ENCODE results near the gene SURF1.
"Not testable (repeated sequence)": the region's sequence is repeated elsewhere in the genome, so short reads cannot be mapped to it uniquely, and the experiment has no call there.

SURF1 gene

GRCh38 chr9:133322701-133323100, 33.6 kb downstream of the SURF1 start:
- no peak for DNase-seq (ENCODE audit: low read depth, low spot score)
- TF ChIP-seq POLR2AphosphoS5 (IDR thresholded peaks at IDR 0.05; ENCODE audit: borderline replicate concordance, low read depth, low read length) (no peak), FOXP2 (optimal IDR thresholded peaks at IDR 0.05; ENCODE audit: control extremely low read depth, extremely low read length, insufficient read depth) (no peak), EZH2 (IDR thresholded peaks at IDR 0.05) (no peak)
- H3K36me3 ChIP-seq (ENCODE audit: insufficient read depth, low read length) = no peaks in the 10 kb centered on the region
- H3K4me3 ChIP-seq = no peak overlapping the region
- H3K9me3 ChIP-seq (ENCODE audit: low read depth, low read length) = no peaks in the 10 kb centered on the region
- H3K9ac ChIP-seq (ENCODE audit: insufficient read length) = no peak overlapping the region
- H3K27ac ChIP-seq = no peak overlapping the region

GRCh38 chr9:133321411-133321935, 34.8 kb downstream of the SURF1 start:
- no peak overlapping the region for H3K9ac ChIP-seq (ENCODE audit: insufficient read length)
- H3K4me3 ChIP-seq = no peak overlapping the region
- no peak for TF ChIP-seq EZH2 (IDR thresholded peaks at IDR 0.05)
- TF ChIP-seq FOXP2 (optimal IDR thresholded peaks at IDR 0.05; ENCODE audit: control extremely low read depth, extremely low read length, insufficient read depth) = no peak
- no peaks in the 10 kb centered on the region for H3K9me3 ChIP-seq (ENCODE audit: low read depth, low read length)
- H3K36me3 ChIP-seq (ENCODE audit: insufficient read depth, low read length) = no peaks in the 10 kb centered on the region
- no peak for DNase-seq (ENCODE audit: low read depth, low spot score)
- no peak overlapping the region for H3K27ac ChIP-seq

DNA sequence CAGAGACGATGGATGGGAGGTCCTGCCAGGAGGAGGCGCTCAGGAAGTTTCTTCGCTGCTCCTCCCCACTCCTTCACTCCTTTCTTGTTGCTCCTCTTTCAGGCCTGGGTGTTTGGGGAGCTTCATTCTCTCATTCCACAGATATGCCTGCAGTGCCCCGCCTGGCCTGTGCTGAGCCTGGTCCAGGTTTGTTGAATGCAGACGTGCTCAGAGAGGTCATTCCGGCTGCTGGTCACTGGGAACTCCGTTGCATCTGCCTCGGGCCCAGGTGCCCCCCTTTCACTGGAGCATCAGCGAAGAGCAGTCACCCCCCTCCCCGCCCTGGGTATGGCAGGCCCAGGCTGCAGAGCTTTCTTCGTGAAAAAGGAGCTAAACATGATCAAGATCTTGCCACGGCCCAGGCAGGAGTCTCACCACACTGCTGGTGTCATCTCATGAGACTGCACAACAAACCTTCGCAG, 35.8 kb downstream of the SURF1 start:
- TF ChIP-seq POLR2AphosphoS5 (IDR thresholded peaks at IDR 0.05; ENCODE audit: borderline replicate concordance, low read depth, low read length) (no peak), FOXP2 (optimal IDR thresholded peaks at IDR 0.05; ENCODE audit: control extremely low read depth, extremely low read length, insufficient read depth) (no peak), EZH2 (IDR thresholded peaks at IDR 0.05) (no peak)
- H3K9ac ChIP-seq (ENCODE audit: insufficient read length) = no peak overlapping the region
- H3K36me3 ChIP-seq (ENCODE audit: insufficient read depth, low read length) = no peaks in the 10 kb centered on the region
- DNase-seq (ENCODE audit: low read depth, low spot score) = no peak
- no peak overlapping the region for H3K4me3 ChIP-seq
- H3K27ac ChIP-seq = no peak overlapping the region
- H3K9me3 ChIP-seq (ENCODE audit: low read depth, low read length) = no peaks in the 10 kb centered on the region

GRCh38 chr9:133317551-133317950, 38.7 kb downstream of the SURF1 start:
- not testable (repeated sequence) for H3K27ac ChIP-seq; H3K36me3 ChIP-seq (ENCODE audit: insufficient read depth, low read length); DNase-seq (ENCODE audit: low read depth, low spot score); H3K4me3 ChIP-seq; H3K9me3 ChIP-seq (ENCODE audit: low read depth, low read length); H3K9ac ChIP-seq (ENCODE audit: insufficient read length)

DNA sequence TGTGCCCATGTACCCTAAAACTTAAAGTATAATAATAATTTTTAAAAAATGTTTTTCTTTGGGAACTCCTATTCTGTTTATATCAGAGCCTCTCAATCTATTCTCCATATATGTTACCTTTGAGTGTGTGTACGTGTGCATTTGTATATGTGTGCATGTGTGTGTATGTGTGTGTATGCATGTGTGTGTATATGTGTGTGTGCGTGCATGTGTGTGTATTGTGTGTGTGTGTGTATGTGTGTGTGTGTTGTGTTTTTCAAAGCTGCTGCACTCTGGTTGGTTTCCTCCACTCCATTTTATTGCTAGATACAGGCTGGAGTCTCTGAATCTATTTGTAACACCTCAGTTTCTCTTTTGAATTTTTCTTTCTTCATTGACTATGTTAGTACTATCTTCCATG, 40.3 kb downstream of the SURF1 start:
- TF ChIP-seq FOXP2 (optimal IDR thresholded peaks at IDR 0.05; ENCODE audit: control extremely low read depth, extremely low read length, insufficient read depth) (no peak), POLR2AphosphoS5 (IDR thresholded peaks at IDR 0.05; ENCODE audit: borderline replicate concordance, low read depth, low read length) (no peak)
- Histone ChIP-seq H3K36me3 (ENCODE audit: insufficient read depth, low read length) (no peaks in the 10 kb centered on the region), H3K4me3 (no peak overlapping the region), H3K9ac (ENCODE audit: insufficient read length) (no peak overlapping the region), H3K9me3 (ENCODE audit: low read depth, low read length) (no peaks in the 10 kb centered on the region), H3K27ac (no peak overlapping the region)
- DNase-seq (ENCODE audit: low read depth, low spot score) = no peak

DNA sequence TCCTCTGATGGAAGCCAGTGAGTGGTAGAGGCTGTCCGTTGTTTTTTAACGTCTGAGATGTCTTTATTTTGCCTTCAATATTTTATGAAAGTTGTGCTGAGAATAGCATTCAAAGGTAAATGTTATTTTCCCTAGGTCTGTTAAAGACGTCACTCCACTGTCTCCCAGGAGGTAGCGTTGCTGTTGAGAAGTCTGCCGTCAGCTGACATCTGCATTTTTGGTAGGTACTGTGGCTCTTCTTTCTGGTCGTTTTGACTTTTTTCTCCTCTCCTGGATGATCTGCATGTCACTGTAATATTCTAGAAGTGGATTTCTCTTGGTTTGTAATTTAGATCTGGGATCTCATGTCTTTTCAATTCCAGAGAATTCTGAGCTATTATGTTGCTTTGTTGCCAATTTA, 46.7 kb downstream of the SURF1 start:
- no peak for DNase-seq (ENCODE audit: low read depth, low spot score)
- H3K27ac ChIP-seq = no peak overlapping the region
- H3K9me3 ChIP-seq (ENCODE audit: low read depth, low read length) = no peaks in the 10 kb centered on the region
- no peaks in the 10 kb centered on the region for H3K36me3 ChIP-seq (ENCODE audit: insufficient read depth, low read length)
- no peak overlapping the region for H3K9ac ChIP-seq (ENCODE audit: insufficient read length)
- H3K4me3 ChIP-seq = no peak overlapping the region
- TF ChIP-seq FOXP2 (optimal IDR thresholded peaks at IDR 0.05; ENCODE audit: control extremely low read depth, extremely low read length, insufficient read depth) = no peak
- TF ChIP-seq POLR2AphosphoS5 (IDR thresholded peaks at IDR 0.05; ENCODE audit: borderline replicate concordance, low read depth, low read length) = no peak
- no peak for TF ChIP-seq EZH2 (IDR thresholded peaks at IDR 0.05)

DNA sequence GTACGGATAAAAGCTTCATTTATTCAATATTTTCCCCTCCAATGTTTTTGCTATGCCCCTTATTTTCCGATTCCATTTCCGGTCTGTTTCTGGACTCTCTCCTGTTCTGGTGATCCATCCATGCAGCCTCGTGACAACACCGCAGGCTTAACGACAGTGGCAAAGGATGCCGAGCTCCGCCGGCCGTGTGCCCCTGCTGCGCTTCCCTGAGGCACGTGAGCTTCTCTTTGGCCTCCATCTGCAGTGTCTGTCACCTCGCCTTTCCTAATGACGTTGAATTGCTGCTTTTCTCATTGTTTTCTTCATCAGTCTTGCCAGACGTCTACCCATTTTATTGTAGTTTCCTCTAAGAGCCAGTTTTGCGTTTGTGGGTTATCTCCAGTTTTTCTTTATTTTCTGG, 49.0 kb downstream of the SURF1 start:
- Histone ChIP-seq H3K36me3 (ENCODE audit: insufficient read depth, low read length) (no peaks in the 10 kb centered on the region), H3K27ac (no peak overlapping the region), H3K4me3 (no peak overlapping the region), H3K9ac (ENCODE audit: insufficient read length) (no peak overlapping the region), H3K9me3 (ENCODE audit: low read depth, low read length) (no peaks in the 10 kb centered on the region)
- no peak for TF ChIP-seq FOXP2 (optimal IDR thresholded peaks at IDR 0.05; ENCODE audit: control extremely low read depth, extremely low read length, insufficient read depth)
- TF ChIP-seq EZH2 (IDR thresholded peaks at IDR 0.05) = no peak
- TF ChIP-seq POLR2AphosphoS5 (IDR thresholded peaks at IDR 0.05; ENCODE audit: borderline replicate concordance, low read depth, low read length) = no peak
- no peak for DNase-seq (ENCODE audit: low read depth, low spot score)

DNA sequence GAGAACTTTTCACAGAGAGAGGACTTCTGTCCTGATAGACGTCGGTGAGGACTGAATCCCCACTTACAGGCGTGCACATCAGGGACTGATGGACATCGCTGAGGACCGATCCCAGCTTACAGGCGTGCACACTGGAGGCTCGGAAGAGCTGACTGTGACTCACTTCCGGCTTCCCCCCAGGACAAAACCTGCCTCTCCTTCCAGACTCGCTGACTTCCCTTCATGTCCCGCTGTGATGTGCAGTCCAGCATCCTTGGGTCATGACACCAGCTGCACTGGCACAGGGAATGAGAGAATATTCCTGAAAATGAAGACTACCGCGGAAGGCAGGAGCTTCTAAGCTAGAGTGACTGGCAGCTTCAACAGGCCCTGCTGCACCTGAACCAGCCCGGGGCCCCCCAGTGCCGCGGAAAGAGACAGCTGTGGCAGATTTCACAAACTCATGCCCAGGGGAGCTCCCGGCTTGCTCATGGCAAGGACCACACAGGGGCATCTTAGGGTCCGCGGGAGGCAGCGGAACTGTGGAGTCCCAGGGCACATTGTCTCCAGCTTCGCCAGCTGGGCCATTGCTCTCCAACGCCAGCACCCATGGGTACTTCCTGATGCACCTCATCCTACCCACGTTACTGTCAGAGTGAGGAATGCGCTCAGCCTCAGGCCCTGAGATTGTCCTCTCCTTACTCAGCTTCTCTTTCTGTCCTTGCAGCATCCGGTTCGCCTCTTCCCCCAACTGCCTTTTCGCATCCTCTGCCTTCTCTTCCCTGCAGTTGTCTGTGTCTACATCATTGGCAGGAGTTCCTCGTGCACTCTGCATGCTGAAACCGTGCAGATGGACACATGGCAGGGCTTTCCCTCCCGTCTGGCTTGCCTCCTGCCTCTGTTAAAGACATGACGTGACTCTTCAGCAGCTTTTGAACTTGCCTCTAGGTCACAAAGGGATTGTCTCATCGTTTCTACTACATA, 49.8 kb downstream of the SURF1 start:
- Histone ChIP-seq H3K9me3 (ENCODE audit: low read depth, low read length) (no peaks in the 10 kb centered on the region), H3K4me3 (no peak overlapping the region), H3K36me3 (ENCODE audit: insufficient read depth, low read length) (no peaks in the 10 kb centered on the region), H3K27ac (no peak overlapping the region), H3K9ac (ENCODE audit: insufficient read length) (no peak overlapping the region)
- DNase-seq (ENCODE audit: low read depth, low spot score) = no peak
- TF ChIP-seq FOXP2 (optimal IDR thresholded peaks at IDR 0.05; ENCODE audit: control extremely low read depth, extremely low read length, insufficient read depth) (no peak), EZH2 (IDR thresholded peaks at IDR 0.05) (no peak), POLR2AphosphoS5 (IDR thresholded peaks at IDR 0.05; ENCODE audit: borderline replicate concordance, low read depth, low read length) (no peak)
